Type B pancreatic cell (in vitro differentiated cells): ENCODE data around the gene SCART1. TPM values are rescaled to one million over a fixed set of nuclear protein-coding genes. Genes with fewer than 3 reads are reported as not detected.

Experiments
- DNase-seq: peaks from one replicate; pipeline ENCODE4 v3.0.0; 2021; ENCODE audit warnings: mixed read lengths; ENCODE audit not compliant: unreplicated experiment; ENCODE audit errors: extremely low spot score
- H3K27ac Mint-ChIP-seq: 2 replicates; pipeline ENCODE4 v1.8.0; 2021; ENCODE audit warnings: mild to moderate bottlenecking, mixed read lengths
- H3K27me3 Mint-ChIP-seq: 2 replicates; pipeline ENCODE4 v1.8.0; 2021; ENCODE audit warnings: mixed read lengths
- H3K36me3 Mint-ChIP-seq: 2 replicates; pipeline ENCODE4 v1.8.0; 2021; ENCODE audit warnings: mixed read lengths
- H3K4me1 Mint-ChIP-seq: one replicate; pipeline ENCODE4 v1.8.0; 2021; ENCODE audit warnings: mixed read lengths; ENCODE audit not compliant: unreplicated experiment
- H3K4me3 Mint-ChIP-seq: 2 replicates; pipeline ENCODE4 v1.8.0; 2021; ENCODE audit warnings: mild to moderate bottlenecking, mixed read lengths
- H3K9me3 Mint-ChIP-seq: 2 replicates; pipeline ENCODE4 v1.8.0; 2021; ENCODE audit warnings: mixed read lengths
- total RNA-seq: library from RNA; stranded (reverse); gene quantifications from 2 replicates; pipeline ENCODE4 v1.2.1, GENCODE V29; 2021; ENCODE audit warnings: low replicate concordance
- TF ChIP-seq, protein P1 (sequence below): fragments of 200-600 bp; sonication (generic); conservative IDR thresholded peaks from 2 replicates; pipeline ENCODE4 v1.5.0; 2021; ENCODE audit warnings: antibody characterized with exemption, mild to moderate bottlenecking

The SCART1 gene
- total RNA-seq, 1 donor from 2014 or later = 1.4 TPM

DNA sequence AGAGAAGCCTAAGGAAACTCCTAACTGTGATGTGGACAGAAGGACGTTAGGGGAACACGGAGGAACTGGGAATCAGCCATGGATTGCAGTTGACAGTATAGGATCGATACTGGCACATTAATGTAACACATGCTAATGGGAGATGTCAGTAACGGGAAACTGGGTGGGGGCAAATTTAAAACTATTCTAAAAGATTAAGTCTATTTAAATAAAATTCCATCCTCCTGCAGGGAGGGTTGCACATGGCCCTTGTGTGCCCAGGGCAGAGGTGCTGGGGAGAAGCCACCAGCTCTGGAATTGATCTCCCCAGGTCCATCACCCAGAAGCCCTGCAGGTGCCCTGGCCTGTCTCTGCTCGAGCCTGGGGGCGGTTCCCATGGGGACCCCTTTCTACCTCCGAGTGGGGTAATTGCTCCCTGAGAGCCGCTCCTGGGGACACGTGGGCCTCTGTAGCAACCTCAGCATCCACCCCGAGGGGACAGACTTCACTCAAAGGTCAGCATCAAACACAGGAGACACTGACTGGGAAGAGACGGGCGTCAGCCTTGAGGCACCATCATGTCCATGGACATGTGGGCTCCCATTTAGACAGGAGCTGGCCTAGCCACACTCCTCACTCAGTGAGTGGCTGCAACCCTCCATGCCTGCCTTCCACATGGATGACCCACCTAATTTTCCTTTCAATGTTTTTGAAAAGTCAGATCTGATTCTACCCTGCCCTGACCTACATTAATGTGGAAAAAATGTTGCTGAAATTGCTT is 21.1 kb downstream of the SCART1 start:
- TF ChIP-seq, protein P1, sequence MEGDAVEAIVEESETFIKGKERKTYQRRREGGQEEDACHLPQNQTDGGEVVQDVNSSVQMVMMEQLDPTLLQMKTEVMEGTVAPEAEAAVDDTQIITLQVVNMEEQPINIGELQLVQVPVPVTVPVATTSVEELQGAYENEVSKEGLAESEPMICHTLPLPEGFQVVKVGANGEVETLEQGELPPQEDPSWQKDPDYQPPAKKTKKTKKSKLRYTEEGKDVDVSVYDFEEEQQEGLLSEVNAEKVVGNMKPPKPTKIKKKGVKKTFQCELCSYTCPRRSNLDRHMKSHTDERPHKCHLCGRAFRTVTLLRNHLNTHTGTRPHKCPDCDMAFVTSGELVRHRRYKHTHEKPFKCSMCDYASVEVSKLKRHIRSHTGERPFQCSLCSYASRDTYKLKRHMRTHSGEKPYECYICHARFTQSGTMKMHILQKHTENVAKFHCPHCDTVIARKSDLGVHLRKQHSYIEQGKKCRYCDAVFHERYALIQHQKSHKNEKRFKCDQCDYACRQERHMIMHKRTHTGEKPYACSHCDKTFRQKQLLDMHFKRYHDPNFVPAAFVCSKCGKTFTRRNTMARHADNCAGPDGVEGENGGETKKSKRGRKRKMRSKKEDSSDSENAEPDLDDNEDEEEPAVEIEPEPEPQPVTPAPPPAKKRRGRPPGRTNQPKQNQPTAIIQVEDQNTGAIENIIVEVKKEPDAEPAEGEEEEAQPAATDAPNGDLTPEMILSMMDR = no peak
- Mint-ChIP-seq H3K4me3 (no peak overlapping the region), H3K27ac (no peak overlapping the region), H3K9me3 (peaks cover 4% of the 10 kb centered on the region), H3K36me3 (no peaks in the 10 kb centered on the region), H3K27me3 (no peaks in the 10 kb centered on the region), H3K4me1 (no peaks in the 10 kb centered on the region)
- DNase-seq = no peak

DNA sequence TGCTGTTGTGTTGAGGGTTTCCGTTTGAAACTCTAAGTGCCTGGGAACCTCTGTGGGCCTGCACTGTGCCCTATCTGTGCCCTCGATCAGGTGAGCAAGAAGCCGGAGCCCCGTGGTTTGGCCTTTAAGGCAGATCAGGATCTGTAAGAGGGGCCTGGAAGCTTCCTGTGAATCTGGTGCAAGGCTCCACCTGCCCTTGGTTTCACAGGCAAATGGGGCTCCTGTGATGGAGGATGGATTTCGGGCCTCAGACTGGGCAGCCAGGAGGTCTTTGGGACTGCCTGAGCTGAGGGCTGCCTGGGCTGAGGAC is 21.6 kb downstream of the SCART1 start:
- H3K9me3 Mint-ChIP-seq = peaks cover 4% of the 10 kb centered on the region
- no peak overlapping the region for H3K4me3 Mint-ChIP-seq
- TF ChIP-seq, protein P1 = no peak
- H3K27ac Mint-ChIP-seq = no peak overlapping the region
- no peaks in the 10 kb centered on the region for H3K36me3 Mint-ChIP-seq
- no peak for DNase-seq
- H3K4me1 Mint-ChIP-seq = no peaks in the 10 kb centered on the region
- no peaks in the 10 kb centered on the region for H3K27me3 Mint-ChIP-seq

DNA sequence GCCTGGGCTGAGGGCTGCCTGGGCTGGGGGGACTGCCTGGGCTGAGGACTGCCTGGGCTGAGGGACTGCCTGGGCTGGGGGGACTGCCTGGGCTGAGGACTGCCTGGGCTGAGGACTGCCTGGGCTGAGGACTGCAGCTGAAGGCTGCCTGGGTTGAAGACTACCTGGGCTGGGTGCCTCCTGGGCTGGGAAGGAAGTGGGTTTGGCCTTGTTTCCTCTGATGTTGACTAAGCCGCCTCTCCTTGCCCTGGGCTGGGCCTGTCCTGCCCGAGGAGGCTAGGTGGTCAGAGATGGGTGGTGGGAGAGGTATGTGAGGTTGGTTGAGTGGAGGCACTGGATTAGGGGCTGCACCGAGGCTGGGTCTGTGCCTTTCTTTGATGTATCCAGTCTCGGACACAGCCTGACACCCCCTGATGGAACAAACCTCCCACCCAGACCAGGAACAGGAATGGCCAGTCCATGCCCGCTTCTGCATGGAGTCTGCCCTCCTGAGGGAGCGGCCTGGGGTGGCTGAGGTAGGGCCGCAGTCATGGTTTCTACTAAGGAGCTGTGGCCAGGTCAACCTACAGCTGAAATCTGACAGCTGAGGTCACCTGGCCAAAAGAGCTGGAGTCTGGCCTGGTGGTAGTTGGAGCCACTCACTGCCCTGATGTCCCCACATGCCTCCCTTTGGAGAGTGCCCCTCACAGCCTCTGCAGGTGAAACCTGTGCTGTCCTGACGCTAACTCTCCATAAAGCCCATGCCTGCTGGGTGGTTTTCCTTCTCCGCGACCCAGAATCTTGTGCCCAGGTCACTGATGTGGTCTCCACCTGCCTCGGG is 22.3 kb downstream of the SCART1 start:
- Mint-ChIP-seq H3K27ac (no peak overlapping the region), H3K4me3 (no peak overlapping the region), H3K27me3 (no peaks in the 10 kb centered on the region), H3K36me3 (no peaks in the 10 kb centered on the region), H3K4me1 (no peaks in the 10 kb centered on the region), H3K9me3 (peaks cover 4% of the 10 kb centered on the region)
- TF ChIP-seq, protein P1 = no peak
- no peak for DNase-seq

DNA sequence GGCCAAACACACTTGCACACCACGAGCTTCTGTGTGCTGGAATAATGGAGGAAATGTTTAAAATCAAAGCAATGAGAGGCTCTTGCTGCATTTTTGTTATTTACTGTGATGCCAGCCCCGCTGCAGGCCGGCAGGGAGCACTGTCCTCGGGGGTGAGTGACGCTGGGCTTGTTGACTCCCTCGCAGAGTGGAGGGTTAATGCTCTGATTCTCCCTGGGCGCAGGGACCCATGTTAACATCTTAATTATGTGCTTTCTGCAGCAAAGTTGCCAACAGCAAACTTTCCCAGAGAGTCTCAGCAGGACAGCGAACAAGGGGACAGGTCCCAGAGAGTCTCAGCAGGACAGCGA is 22.9 kb downstream of the SCART1 start:
- H3K27ac Mint-ChIP-seq = no peak overlapping the region
- no peak overlapping the region for H3K4me3 Mint-ChIP-seq
- TF ChIP-seq, protein P1 = no peak
- DNase-seq = no peak
- no peaks in the 10 kb centered on the region for H3K4me1 Mint-ChIP-seq
- no peaks in the 10 kb centered on the region for H3K27me3 Mint-ChIP-seq
- H3K36me3 Mint-ChIP-seq = no peaks in the 10 kb centered on the region
- peaks cover 4% of the 10 kb centered on the region for H3K9me3 Mint-ChIP-seq

DNA sequence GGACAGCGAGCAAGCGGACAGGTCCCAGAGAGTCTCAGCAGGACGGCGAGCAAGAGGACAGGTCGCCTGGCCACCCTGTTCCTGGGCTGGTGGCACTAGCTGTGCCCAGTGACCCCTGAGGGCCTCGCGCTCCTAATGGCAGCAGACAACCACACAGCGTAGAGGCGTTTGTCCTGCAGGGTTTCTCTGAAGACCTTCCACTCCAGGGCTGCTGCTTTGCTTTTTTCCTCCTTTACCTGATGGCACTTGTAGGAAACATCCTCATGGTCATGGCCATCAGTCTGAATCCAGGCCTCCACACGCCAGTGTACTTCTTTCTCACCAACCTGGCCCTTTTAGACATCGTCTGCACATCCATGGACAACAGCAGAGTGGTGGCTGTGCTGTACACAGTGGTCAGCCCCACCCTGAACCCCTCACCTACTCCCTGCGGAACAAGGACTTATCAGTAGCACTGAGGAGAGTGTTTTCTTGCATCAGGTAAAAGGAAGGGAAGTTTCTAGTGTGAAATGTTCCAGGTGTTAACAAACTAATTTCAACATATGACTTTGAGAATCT is 27.4 kb downstream of the SCART1 start:
- Mint-ChIP-seq H3K9me3 (no peaks in the 10 kb centered on the region), H3K4me1 (no peaks in the 10 kb centered on the region), H3K27me3 (no peaks in the 10 kb centered on the region), H3K27ac (no peak overlapping the region), H3K4me3 (no peak overlapping the region), H3K36me3 (no peaks in the 10 kb centered on the region)
- TF ChIP-seq, protein P1 = no peak
- DNase-seq = no peak
